NT2/D1 (cell line): ENCODE measurements around the gene ANTKMT.

Source experiments
- SUZ12 ChIP-seq: IDR thresholded peaks from 2 replicates; pipeline ENCODE4 v1.6.1; 2011; ENCODE audit not compliant: insufficient read length, insufficient read depth; ENCODE audit errors: extremely low read depth
- YY1 ChIP-seq: IDR thresholded peaks from 2 replicates; pipeline ENCODE4 v1.6.1; 2011; ENCODE audit not compliant: insufficient read length, insufficient read depth
- ZNF274 ChIP-seq: IDR thresholded peaks from 2 replicates; pipeline ENCODE4 v1.6.1; 2011; ENCODE audit warnings: mild to moderate bottlenecking, low read depth, low read length

GRCh38 chr16:716200-716568 lies 4.8 kb upstream of the ANTKMT start:
- no peak for TF ChIP-seq ZNF274
- TF ChIP-seq YY1: no peak
- no peak for TF ChIP-seq SUZ12
